PC-9 (cell line): ENCODE results near the gene SNX32.

Experiments used
- CTCF ChIP-seq: fragments of 200-600 bp; sonication (generic); conservative IDR thresholded peaks from 2 replicates; pipeline ENCODE4 v1.6.1; 2017; ENCODE audit warnings: mixed run types, antibody characterized with exemption, mild to moderate bottlenecking, moderate library complexity
- EZH2 ChIP-seq: fragments of 200-600 bp; sonication (generic); IDR thresholded peaks from 2 replicates; pipeline ENCODE4 v1.8.0; 2017; ENCODE audit warnings: antibody characterized with exemption, low read depth

DNA sequence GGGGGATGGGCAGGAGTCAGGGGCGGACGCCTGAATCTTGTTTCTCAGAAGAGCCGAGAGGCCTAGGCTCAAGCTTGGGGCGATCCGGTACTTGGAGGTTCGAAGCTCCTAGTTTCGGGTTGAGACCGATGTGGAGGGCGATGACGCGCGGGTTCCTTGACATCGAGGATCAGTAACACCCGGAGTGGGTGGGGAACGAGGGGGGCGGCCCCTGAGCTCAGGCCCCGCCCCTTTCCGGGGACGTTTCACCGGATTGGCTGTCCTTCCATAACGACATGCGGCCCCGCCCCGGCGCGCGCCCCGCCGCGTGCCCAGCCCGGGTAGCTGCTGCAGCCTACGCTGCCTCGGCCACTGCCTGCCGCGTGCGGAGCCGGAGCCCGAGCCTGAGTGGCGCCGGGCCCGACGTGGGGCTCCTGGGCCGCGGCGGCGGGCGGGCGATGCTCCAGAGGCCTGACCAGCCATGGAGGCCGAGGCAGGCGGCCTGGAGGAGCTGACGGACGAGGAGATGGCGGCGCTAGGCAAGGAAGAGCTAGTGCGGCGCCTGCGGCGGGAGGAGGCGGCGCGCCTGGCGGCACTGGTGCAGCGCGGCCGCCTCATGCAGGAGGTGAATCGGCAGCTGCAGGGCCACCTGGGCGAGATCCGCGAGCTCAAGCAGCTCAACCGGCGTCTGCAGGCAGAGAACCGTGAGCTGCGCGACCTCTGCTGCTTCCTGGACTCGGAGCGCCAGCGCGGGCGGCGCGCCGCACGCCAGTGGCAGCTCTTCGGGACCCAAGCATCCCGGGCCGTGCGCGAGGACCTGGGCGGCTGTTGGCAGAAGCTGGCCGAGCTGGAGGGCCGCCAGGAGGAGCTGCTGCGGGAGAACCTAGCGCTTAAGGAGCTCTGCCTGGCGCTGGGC lies 56.8 kb downstream of the SNX32 start, which contains the start of gene CCDC85B:
- TF ChIP-seq EZH2: no peak
- TF ChIP-seq CTCF: 0 out of 2 replicates have a peak, but pooled peaks have one; percentile 35
